GM21576 (cell line): ENCODE measurements around the gene GDF10.
A peak's percentile ranks its signal among the peaks of the same experiment; 100 is the strongest.

ENCODE experiments used
- ATAC-seq: cut with Tn5 transposase; IDR thresholded peaks from one replicate; pipeline ENCODE4 v1.9.1; 2021; ENCODE audit warnings: mild to moderate bottlenecking, moderate library complexity; ENCODE audit not compliant: unreplicated experiment

GDF10 gene, protein sequence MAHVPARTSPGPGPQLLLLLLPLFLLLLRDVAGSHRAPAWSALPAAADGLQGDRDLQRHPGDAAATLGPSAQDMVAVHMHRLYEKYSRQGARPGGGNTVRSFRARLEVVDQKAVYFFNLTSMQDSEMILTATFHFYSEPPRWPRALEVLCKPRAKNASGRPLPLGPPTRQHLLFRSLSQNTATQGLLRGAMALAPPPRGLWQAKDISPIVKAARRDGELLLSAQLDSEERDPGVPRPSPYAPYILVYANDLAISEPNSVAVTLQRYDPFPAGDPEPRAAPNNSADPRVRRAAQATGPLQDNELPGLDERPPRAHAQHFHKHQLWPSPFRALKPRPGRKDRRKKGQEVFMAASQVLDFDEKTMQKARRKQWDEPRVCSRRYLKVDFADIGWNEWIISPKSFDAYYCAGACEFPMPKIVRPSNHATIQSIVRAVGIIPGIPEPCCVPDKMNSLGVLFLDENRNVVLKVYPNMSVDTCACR

DNA sequence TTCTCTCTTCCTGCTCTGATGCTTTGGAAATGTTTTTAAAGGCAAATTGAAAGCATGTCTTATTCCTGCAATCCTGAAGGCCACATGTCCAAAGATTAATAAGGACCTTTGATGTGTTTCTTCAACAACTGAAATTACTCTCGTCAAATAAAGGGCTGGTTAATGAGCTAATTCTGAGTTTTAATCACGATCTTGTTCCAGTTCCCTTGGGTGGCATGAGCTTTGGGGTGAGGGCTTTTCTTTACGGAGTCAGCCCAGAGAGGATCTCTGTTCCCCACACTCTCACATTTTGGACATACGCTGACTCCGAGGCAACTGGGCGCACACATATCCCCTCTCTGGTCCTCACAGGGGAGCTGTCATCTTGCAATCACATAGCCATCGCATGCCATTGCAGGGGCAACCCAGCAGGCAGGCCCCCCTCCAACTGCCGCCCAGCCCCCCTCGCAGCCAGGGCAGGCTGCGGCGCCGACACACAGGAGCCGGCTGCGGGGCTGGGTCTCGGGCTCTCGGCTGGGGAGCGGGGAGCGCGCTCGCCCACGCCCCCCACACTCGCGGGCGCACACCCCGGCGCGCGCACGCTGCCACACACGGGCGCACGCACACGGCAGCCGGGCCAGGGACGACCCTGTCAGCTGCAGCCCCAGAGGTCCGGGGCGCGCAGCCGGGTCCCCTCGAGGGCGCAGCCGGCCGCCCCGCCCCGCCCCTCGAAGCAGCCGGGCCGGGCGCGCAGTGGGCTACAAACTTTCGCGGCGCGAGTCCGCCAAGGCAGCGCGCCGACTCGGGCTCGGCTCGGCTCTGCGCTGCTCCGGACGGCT is at the start of gene GDF10:
Gene GDF10, plus strand, starts transcription at position 587 of the 818 bp plus-strand sequence. CDS start 455 bp downstream, outside the sequence.
- no peak for ATAC-seq

DNA sequence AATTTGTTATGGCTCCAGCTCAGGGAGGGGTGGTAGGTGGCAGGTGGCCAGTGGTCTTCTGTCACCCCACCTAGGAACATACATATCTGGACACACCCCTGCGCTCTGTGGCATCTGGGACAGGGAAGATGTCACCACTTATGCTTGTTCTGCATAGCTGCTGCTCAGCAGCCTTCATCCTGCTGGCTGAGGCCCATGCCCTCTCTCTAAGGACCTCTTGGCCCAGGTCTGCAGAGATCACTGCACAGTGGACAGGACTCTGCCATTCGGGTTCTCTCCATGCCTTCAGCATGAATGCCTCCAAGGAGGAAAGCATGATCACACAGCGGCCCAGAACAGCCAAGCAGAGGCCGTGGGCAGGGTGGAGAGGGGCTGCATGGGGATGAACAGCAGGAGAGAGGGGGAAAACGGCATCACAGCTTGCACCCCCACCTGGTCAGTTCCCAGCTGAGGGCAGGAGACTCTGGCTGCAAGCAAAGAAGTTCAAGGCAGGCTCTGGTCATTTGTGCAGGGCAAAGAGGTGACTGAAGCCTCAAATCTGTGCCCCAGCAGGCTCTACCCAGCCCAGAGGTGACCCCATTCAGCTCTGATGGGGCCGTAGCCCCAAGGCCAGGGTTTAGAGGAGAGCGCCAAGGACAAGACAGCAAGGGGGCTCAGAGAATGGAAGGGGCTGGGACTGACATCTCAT is 47.8 kb upstream of the GDF10 start:
- ATAC-seq = no peak

DNA sequence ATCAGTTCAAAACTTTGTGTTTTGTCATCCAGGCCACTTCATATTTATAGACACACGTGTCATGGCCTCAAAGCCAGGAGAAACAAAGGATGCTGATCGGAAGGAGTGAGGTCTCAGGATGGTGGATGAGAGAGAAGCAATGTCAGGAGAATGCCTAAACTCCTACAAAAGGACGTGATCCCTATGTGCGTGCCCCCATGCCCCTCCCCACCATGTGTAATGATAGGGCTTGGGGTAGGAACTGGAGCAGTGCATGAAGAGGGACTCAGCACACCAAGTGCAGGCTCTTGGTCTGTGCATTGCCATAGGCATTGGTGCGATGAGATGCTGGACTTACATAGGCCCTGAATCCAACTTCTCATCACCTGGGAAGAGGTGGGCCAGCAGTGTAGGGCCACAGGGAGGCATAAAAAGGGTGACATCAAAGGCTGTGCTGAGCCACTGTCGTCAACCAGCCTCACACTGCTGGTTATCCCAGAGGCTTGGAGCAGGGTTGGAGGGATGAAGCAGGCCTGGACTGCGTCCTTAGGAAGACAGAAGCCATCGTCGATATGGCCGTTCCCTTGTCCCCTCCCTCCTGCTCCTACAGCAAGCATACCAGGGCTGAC is 46.9 kb upstream of the GDF10 start:
- no peak for ATAC-seq

DNA sequence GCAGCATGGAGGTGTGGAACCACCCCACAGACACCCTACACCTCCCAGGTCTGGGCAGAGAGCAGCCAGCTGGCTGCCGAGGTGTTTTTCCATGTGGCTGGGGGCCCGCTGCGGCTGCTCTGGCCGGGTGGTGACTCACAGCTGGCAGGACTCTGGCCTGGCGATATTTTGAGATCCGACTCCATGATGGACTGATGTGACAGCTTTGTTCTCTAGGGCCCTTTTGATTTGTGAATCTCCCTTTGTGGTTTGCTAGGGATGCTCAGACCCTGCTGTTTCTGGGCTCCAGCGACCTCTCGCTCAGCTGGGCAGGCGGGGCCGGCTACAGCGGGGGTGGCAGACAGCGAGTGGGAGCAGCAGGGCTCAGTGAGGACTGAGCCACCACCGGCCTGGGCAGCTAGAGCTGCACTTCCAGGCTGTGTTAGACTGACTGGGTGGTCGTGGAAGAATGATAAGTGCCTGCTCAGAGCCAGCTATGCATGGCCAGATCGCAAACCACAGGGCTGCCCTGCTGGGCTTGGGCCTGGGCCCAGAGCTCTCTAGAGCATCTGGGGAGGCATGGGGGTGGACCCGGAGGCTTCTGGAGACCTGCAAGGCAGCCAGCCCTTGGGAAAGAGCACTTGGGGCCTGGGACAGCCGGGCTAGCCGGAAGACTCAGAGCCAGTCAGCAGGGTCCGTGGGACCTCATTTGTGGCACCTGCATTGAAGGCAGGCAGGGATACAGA is 46.2 kb upstream of the GDF10 start:
- ATAC-seq = no peak

DNA sequence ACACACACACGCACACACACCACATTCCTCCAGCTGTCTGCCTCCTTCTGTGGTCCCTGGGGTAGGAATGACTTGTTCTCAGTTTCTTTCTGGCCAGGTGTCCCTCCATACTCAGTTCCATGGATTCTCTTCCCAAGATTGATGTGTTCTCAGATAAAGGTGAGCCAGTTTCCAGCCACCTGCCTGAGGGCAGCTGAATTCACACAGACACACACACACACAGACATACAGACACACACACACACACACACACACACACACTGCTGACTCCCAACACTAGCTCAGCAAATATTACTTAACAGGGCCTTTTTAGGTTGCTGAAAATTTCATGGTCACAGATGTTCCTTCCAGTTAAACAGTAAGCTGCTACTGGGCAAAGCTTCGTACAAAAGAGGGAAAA is 45.4 kb upstream of the GDF10 start:
- ATAC-seq = no peak

DNA sequence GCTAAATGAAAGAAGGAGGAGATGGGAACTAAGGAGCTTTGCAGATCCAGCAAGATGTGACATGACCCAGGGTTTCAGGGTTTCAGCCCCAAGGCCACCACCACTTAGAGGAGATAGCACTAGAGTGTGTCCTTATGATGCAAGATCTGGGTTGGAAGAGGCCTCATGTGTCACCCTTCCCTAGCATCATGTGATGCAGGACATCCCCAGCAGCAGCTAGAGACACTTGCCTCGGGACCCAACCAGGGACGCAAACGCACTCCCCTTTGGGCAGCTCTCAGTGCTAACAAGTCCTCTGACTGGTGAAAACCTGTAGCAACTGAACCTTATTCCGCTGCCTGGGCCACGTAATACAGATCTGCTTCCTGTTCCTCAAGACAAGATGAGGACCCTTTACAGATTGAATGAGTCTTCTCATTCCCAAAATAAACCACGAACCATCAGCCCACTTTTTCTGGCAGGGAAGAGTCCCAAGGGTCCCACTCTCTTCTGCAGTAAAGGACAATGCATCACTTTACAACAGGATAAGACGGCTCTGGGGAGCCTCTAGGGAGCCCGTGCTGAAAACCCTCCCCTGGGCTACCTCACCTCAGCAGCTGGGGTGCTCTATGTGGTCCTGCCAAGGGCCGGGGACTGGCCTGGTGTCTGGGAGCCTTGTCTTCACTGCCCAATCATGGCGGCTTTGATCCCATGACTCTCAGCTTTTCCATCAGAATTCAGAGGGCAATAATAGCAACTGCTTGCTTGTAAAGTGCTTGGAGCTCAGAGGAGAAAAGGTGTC is 44.8 kb upstream of the GDF10 start:
- no peak for ATAC-seq

DNA sequence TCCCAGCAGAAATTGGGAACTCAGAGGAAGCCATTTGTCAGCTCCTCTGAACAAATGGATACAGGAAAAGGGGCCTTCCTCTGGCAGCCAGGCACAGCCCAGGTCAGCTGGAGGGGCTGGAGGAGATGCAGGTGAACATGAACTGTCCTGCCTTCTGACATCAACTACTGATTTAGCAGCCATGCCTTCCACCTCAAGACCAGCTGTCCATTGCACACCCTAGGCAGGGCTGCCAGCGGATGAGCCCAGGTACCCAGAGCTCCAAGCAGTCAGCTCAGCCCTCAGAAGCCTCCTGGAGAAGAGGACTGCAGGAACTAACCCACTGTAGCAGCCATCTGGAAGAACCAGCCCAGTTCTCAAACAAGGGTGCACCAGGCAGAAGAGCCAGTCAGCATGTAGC is 44.1 kb upstream of the GDF10 start:
- ATAC-seq = no peak

DNA sequence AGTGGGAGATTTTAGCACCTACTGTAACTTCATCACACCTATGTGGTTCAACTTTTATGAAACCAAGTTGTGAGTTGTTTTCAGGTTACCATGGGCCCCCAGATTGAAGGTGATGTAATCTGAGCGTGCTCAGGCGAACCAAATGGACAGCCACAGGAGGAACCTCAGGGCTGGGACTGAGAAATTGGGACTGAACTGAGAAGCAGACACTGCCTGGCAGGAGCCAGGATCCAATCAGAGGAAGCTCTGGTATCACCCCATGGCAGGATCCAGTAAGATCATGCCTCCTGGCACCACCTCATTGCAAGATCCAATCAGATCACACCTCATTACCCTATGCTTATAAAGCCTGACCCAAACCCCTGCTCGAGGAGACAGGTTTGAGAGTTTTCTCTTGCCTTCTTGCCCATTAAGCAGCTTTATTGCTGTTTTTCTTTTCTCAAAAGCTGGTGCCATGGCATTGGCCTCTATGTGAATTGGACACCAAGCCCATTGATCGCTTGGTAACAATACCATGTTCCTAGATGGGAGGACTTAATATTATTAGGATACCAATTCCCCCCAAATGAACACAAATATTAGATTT is 43.2 kb upstream of the GDF10 start:
- ATAC-seq = no peak

DNA sequence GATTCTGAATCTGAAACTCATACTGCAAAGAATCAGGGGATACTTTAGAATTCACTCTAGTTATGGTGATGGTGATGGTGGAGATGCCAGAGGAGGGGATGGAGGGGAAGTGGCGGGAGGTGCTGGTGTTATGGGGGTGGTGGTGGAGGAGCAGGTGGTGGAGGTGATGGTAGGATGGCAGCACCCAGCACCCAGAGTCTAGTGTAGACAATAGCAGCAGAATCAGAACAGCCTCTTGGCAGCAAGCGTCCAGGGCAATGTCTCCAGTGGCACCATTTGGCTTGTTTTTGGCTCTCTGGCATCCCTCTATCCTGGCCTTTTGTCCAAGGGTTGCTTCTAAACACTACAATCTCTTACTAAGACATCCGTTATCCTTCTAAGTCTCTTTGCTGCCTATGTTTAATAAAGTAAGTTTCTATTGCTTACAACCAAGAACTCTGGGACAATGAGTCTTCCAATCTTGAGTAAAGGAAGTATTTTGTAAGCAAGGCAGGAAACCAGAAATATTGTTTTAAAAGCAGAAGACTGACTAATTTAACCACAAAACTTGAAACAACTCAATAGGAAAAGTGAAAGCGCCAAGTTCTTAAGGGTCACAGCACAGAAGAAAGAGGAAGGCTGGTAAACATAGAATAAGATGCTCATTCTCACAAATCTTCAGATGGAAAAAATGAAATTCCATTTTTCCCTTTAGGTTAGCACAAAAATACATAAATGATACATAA is 42.4 kb upstream of the GDF10 start:
- ATAC-seq = no peak

DNA sequence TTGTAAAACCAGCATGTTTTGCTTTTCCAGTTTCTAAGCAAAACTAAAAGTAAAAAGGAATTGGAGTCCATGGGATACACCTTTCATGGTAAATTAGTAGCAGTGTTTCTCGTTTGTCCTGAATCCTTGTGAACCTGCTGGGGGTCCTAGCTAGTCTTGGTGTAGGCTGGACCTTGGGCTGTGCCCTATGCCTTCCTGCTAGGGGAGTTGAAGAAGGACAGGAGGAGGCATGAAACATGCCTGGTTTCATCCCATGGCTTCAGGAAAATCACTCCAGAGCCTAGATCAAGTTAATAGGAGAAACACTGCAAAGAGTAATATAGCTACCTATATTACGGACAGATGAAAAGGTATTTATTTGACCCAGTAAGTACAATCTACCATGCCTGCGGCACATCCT is 41.1 kb upstream of the GDF10 start:
- ATAC-seq = no peak

DNA sequence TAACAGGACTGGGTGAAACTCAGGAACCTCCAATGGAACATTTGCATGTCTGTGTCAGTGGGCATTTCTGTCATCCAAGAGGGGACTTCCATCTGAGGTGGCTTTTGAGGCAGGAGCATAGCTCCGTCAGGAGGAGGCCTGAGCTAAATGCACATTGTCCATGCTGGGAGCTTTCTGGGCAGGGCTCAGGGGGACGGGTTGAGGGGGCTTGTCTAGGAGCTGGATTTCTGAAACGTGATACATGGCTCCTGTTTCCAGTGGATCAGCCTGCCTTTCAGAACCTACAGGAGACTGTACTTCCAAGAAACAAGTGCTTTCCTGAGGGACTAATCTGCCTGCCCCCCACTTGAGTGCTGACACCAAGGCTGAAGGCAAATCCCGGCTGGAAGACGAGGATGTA is 40.5 kb upstream of the GDF10 start:
- no peak for ATAC-seq

DNA sequence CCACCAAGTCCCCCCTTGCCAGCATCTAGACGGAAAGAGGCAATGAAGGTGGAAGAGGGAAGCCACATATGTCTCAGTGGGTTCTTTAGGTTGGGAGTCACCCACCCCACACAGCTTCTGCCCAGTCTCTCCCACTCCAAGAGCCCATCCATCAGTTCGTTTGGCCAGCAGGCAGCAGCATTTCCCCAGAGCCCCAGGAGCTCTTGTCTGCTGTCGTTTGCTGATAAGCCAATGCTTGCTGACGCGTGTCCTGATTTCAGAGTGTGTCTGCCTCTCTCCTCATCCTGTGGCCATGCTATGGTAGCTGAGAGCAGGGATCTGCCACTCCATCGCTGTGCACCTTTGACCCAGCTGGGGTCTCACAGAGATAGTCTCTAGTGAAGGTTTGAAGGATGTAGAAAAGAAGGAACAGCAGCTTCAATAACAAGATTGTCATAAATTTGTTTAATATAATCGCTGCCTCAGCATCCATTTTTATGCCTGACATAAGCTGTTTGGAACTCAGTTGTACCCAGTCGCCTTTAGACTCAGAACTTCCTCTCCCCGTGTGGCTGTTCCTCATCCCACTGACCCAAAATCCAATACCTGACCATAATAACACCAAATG is 39.4 kb upstream of the GDF10 start:
- ATAC-seq = peak; percentile 9

DNA sequence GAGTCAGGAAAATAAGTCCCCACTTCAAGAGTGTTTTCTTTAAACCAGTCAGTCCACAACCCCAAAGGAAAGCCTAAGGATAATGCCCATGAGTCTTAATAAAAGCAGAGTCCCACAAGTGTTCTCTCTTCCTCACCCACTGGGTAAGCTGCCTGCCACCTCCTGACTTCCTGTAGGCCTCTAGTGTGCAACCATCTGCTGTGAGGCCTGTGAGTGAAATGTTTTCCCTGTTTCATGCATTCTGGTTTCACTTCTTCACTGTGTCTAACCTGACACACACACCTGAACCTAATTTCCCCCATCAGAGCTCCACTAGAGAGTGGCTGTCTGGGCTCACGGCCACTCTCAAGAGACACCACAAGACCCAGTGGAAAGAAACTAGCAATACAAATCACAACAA is 38.9 kb upstream of the GDF10 start:
- peak; percentile 98 for ATAC-seq

DNA sequence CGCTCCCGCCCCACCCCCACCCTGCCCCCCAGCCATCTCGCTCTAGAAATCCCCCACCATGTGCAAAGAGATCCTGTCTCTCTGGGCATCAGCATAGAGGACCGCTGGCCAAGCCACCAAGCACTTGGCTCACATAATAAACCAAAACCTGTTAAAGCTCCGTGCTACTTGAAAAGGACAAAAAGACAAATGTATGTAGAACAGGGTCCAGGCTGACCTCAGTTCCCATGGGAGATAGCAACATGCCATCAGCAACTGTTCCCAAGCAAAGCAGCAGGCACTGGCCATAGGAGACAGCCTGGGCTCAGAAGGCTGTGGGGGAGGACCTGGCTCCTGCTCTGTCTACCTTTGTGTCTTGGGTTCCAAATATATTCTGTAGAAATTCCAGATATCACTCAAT is 38.4 kb upstream of the GDF10 start:
- no peak for ATAC-seq

DNA sequence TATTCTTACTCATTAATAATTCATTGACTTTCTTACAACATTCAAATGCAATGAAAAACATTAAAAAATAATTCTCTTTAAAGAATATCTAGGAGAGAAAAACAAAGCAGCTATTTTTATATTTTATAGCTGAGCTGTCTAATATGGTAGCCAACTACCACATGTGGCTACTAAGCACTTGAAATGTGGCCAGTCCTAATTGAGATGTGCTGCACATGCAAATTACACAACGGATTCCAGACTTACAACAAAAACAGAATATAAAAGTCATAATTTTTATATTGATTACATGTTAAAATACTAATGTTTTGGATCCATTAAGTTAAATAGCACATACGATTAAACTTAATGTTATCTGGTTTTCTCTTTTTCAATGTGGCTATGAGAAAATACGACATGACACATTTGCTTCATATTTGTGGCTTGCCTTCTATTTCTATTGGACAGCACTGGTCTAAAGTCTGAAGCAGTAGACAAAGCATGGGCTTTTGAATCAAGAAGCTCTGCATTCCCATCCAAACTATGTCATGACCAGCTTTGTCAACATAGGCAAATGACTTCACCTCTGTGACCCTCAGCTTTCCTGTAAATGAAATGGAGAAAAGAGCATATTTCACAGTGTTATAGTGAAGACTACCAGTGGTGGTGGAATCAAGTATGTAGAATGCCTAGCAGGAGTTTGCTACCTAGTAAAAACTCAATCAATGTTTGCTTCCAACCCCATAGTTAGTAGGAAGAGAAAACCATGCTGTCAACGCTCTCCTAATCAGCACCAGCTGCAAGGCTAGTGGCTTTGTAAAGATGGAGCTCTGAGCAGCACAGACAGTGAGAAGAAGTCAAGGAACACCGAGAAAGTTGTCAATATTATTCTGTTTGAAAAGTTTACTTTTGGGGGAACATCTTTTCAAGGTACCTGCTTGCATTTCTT is 37.1 kb upstream of the GDF10 start:
- no peak for ATAC-seq

DNA sequence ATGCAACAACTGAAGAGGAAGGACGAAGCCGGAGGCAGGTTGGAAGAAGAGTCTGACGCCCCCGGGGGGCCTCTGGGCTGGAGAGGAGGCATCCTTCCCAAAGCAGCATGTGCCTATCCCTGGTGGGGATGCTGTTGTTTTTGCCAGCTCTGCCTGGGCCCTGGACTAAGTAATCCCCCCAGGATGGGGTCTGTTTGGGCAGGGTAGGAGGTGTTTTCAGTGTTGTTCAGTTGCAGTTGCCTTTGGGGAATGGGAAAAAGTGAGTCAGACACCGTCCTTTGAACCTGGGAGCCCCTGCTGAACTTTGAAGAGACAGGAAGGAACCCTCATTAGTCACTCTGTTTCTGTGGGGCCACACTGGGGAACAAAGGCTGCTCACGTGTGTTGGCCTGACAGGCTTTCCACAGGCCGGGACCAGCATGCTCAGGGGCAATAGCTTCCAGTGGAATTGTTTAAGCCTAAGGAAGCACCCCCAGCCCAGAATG is 35.2 kb upstream of the GDF10 start:
- ATAC-seq = no peak

DNA sequence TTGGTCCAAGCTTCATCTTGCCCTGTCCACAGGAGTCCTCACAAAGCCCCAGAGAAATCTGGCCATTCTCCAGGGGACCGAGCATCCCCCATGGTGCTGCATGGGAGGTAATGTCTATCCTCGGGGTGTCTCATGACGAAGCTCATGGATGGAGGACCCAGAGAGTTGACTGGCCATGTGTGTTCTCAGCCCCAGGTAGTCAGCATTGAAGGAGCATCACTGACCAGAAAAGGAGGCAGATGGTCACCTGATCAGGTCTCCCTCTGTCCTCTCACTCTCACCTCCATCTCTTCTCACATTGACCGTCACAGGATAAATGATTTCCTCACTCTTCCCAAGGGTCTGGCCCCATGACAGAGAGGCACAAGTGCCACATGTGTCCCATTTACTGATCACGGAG is 33.4 kb upstream of the GDF10 start:
- no peak for ATAC-seq
